PC-9 (cell line): Measurements from ENCODE around the gene TDRD7. TPM values are rescaled to one million over a fixed set of nuclear protein-coding genes. Genes with fewer than 3 reads are reported as not detected.

Experiments
- BruUV-seq: library from RNA; stranded (reverse); fragments of 400-500 nt; replicated peaks from 2 replicates; lab custom pipeline; 2021; lab: Mats Ljungman, UMichigan
- CTCF ChIA-PET: fragments of 300-600 bp; sonication (Branson Sonifier 250); formaldehyde crosslinking; loops from one replicate; lab custom pipeline; 2022; ENCODE audit warnings: antibody characterized with exemption; lab: Charles Lee
- POLR2A ChIA-PET: fragments of 300-600 bp; sonication (Branson Sonifier 250); formaldehyde crosslinking; loops from one replicate; lab custom pipeline; 2022; ENCODE audit warnings: antibody characterized with exemption; ENCODE audit not compliant: unreplicated experiment; lab: Charles Lee
- DNase-seq, 2 experiments: peaks; one replicate each; pipeline versions ENCODE4 v3.0.0 to v3.0.0-alpha.2; 2015 to 2022; ENCODE audit warnings: mixed read lengths in 1 of 2
- H2AFZ ChIP-seq: fragments of 200-600 bp; sonication (generic); 2 replicates; pipeline ENCODE4 v1.8.1; 2017; ENCODE audit warnings: antibody characterized with exemption
- H3F3A ChIP-seq: fragments of 200-600 bp; sonication (generic); 2 replicates; pipeline ENCODE4 v1.8.1; 2017; ENCODE audit warnings: antibody characterized with exemption, mild to moderate bottlenecking, low read depth; ENCODE audit not compliant: insufficient read depth
- H3K27ac ChIP-seq: fragments of 200-600 bp; sonication (generic); 2 replicates; pipeline ENCODE4 v1.6.1; 2016; ENCODE audit warnings: mixed run types
- H3K27me3 ChIP-seq: fragments of 200-600 bp; sonication (generic); 2 replicates; pipeline ENCODE4 v1.6.1; 2016; ENCODE audit warnings: low read depth, mixed run types; ENCODE audit not compliant: insufficient read depth
- H3K36me3 ChIP-seq: fragments of 200-600 bp; sonication (generic); 2 replicates; pipeline ENCODE4 v1.6.1; 2016; ENCODE audit warnings: low read depth, mixed run types
- H3K4me1 ChIP-seq: fragments of 200-600 bp; sonication (generic); replicated peaks from 2 replicates; pipeline ENCODE4 v1.6.1; 2016; ENCODE audit warnings: mixed run types; ENCODE audit not compliant: insufficient read depth
- H3K4me2 ChIP-seq: fragments of 200-600 bp; sonication (generic); 2 replicates; pipeline ENCODE4 v1.6.1; 2017; ENCODE audit warnings: mixed run types
- H3K4me3 ChIP-seq: fragments of 200-600 bp; sonication (generic); 2 replicates; pipeline ENCODE4 v1.6.1; 2016; ENCODE audit warnings: mixed run types
- H3K79me2 ChIP-seq: fragments of 200-600 bp; sonication (generic); 2 replicates; pipeline ENCODE4 v1.6.1; 2017; ENCODE audit warnings: low read depth, mixed run types
- H3K9me2 ChIP-seq: fragments of 200-600 bp; sonication (generic); 2 replicates; pipeline ENCODE4 v1.8.1; 2017; ENCODE audit warnings: mild to moderate bottlenecking; ENCODE audit not compliant: insufficient read depth
- H3K9me3 ChIP-seq: fragments of 200-600 bp; sonication (generic); 2 replicates; pipeline ENCODE4 v1.8.1; 2016; ENCODE audit warnings: low read depth; ENCODE audit not compliant: insufficient read depth
- H4K20me1 ChIP-seq: fragments of 200-600 bp; sonication (generic); 2 replicates; pipeline ENCODE4 v1.8.1; 2017; ENCODE audit not compliant: insufficient read depth
- EZH2 ChIP-seq: fragments of 200-600 bp; sonication (generic); IDR thresholded peaks from 2 replicates; pipeline ENCODE4 v1.8.0; 2017; ENCODE audit warnings: antibody characterized with exemption, low read depth
- intact Hi-C: fragments of 100-400 bp; cut with micrococcal nuclease; formaldehyde crosslinking; loops from one replicate; pipeline ENCODE4 v1.10.0; 2022; ENCODE audit not compliant: unreplicated experiment
- total RNA-seq: library from RNA; stranded (reverse); gene quantifications from 2 replicates; pipeline ENCODE4 v1.2.3, GENCODE V29; 2021
- TF ChIP-seq, protein P1 (sequence below): fragments of 200-600 bp; sonication (generic); conservative IDR thresholded peaks from 2 replicates; pipeline ENCODE4 v1.6.1; 2017; ENCODE audit warnings: mixed run types, antibody characterized with exemption, mild to moderate bottlenecking, moderate library complexity

TDRD7 gene
- total RNA-seq, 1 experiment from 2014 or later, result 14.2 TPM

DNA sequence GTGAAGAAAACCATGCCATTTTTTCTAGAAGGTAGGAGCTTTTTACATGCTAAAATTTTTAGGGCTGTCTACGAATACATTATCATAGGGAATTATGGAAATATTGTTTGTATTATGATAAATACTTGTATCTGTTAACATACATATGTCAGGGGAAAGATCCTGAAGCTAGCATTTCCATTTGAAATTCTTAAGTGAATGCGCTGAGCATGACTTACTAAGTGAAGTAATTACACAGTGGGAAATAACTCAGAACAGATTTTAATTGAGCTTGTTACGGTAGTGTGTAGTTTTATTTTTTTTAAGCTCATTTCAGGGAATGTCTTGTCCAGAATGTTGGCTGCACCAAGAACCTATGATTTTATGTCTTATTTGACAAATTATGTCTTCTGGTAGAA, 19.1 kb downstream of the TDRD7 start:
- Histone ChIP-seq H2AFZ (no peak overlapping the region), H3K9me2 (no peaks in the 10 kb centered on the region), H3K79me2 (no peaks in the 10 kb centered on the region), H3K4me1 (no peaks in the 10 kb centered on the region), H3F3A (no peaks in the 10 kb centered on the region), H3K27ac (no peak overlapping the region), H3K36me3 (no peaks in the 10 kb centered on the region), H3K4me3 (no peak overlapping the region), H3K9me3 (no peaks in the 10 kb centered on the region), H4K20me1 (no peaks in the 10 kb centered on the region), H3K4me2 (no peak overlapping the region), H3K27me3 (no peaks in the 10 kb centered on the region)
- BruUV-seq, result no TSS peak
- intact Hi-C loops, result no loop called here
- TF ChIP-seq, protein P1, sequence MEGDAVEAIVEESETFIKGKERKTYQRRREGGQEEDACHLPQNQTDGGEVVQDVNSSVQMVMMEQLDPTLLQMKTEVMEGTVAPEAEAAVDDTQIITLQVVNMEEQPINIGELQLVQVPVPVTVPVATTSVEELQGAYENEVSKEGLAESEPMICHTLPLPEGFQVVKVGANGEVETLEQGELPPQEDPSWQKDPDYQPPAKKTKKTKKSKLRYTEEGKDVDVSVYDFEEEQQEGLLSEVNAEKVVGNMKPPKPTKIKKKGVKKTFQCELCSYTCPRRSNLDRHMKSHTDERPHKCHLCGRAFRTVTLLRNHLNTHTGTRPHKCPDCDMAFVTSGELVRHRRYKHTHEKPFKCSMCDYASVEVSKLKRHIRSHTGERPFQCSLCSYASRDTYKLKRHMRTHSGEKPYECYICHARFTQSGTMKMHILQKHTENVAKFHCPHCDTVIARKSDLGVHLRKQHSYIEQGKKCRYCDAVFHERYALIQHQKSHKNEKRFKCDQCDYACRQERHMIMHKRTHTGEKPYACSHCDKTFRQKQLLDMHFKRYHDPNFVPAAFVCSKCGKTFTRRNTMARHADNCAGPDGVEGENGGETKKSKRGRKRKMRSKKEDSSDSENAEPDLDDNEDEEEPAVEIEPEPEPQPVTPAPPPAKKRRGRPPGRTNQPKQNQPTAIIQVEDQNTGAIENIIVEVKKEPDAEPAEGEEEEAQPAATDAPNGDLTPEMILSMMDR, result no peak
- no peak for TF ChIP-seq EZH2
- DNase-seq, result no peak
- ChIA-PET POLR2A (no interaction called here), CTCF (no interaction called here)

DNA sequence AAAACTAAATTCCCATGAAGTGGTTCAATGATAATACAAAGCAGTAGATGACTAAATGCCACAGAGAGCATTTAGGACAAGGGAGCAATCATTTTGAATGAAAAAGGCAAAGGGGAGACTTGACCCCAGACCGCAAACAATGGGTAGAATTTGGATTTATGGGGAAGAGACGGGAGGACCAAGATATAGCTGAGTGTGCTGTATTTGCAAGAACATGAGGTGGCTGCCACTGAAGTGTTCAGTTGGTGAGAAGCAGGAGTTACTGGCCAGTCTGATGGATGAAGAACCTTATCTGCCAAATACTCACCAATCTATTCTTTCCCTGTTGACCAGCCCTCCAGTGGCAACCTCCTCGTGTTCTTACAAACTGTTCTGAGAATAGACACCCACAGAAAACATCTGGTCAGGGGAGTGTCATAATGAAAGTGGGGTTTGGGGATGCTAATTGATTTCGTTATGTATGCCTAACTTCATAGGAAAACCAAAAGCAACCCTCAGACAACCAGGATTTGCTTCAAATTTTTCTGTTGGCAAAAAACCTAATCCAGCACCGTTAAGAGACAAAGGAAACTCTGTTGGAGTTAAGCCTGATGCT, 19.8 kb downstream of the TDRD7 start:
- H3F3A ChIP-seq, result no peaks in the 10 kb centered on the region
- no peaks in the 10 kb centered on the region for H3K27me3 ChIP-seq
- no peak for DNase-seq
- H3K4me3 ChIP-seq, result no peak overlapping the region
- H3K36me3 ChIP-seq, result no peaks in the 10 kb centered on the region
- BruUV-seq, result no TSS peak
- no peak overlapping the region for H2AFZ ChIP-seq
- no peak overlapping the region for H3K27ac ChIP-seq
- TF ChIP-seq, protein P1, result no peak
- no peak for TF ChIP-seq EZH2
- no peaks in the 10 kb centered on the region for H3K79me2 ChIP-seq
- ChIA-PET CTCF (no interaction called here), POLR2A (no interaction called here)
- H3K4me2 ChIP-seq, result no peak overlapping the region
- no peaks in the 10 kb centered on the region for H3K9me3 ChIP-seq
- H4K20me1 ChIP-seq, result no peaks in the 10 kb centered on the region
- no peaks in the 10 kb centered on the region for H3K9me2 ChIP-seq
- no peaks in the 10 kb centered on the region for H3K4me1 ChIP-seq
- intact Hi-C loops, result no loop called here

DNA sequence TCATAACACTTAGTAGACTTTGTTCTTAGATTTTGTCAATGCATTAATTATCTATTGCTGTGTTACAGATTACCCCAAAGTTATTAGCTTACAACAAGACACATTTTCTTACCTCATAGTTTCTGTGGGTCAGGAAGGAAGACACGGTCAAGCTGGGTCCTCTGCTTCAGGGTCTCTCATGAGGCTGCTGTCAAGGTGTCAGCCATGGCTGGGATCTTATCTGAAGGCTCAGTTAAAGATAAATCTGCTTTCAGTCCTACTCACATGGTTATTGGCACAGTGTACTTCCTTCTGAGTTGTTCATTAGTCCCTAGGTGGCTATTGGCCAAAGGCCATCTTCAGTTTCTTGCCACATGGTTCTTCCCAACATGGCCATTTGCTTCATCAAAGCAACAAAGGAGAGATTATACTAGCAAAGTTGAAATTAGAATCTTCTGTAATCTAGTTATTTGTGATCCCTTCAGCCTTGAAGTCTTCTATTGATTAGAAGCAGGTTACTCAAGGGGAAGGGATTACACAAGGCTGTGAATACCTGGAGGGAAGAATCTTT, 25.2 kb downstream of the TDRD7 start:
- CTCF ChIA-PET, result no interaction called here
- Histone ChIP-seq H3K79me2 (no peaks in the 10 kb centered on the region), H3K4me1 (peaks cover 13% of the 10 kb centered on the region), H3K9me2 (0 out of 2 replicates have a peak, but pooled peaks cover 7% of the 10 kb centered on the region), H3K4me3 (no peak overlapping the region), H2AFZ (no peak overlapping the region), H3F3A (peaks cover 7% of the 10 kb centered on the region; the same call in 1 of the 2 replicates), H3K9me3 (no peaks in the 10 kb centered on the region), H3K27ac (no peak overlapping the region), H4K20me1 (no peaks in the 10 kb centered on the region), H3K4me2 (no peak overlapping the region), H3K36me3 (peaks cover 4% of the 10 kb centered on the region; the same call in 1 of the 2 replicates), H3K27me3 (no peaks in the 10 kb centered on the region)
- intact Hi-C loops, result no loop called here
- DNase-seq, result no peak
- no TSS peak for BruUV-seq
- TF ChIP-seq, protein P1, result no peak
- no peak for TF ChIP-seq EZH2
- POLR2A ChIA-PET, result no interaction called here
